H9 (cell line): ENCODE measurements around the gene ZNF483. TPM values are rescaled to one million over a fixed set of nuclear protein-coding genes. Genes with fewer than 3 reads are reported as not detected.

Experiments
- DNase-seq: peaks from one replicate; pipeline ENCODE4 v3.0.0-alpha.2; 2017
- H2AFZ ChIP-seq: one replicate; pipeline ENCODE4 v1.6.1; 2013; ENCODE audit warnings: mild to moderate bottlenecking, low read length, control low read depth, moderate library complexity
- H2AK5ac ChIP-seq: 2 replicates; pipeline ENCODE4 v1.6.1; 2013; ENCODE audit warnings: low read length, control low read depth, mixed read lengths; ENCODE audit not compliant: insufficient read length
- H2BK120ac ChIP-seq: one replicate; pipeline ENCODE4 v1.6.1; 2013; ENCODE audit warnings: low read depth, mild to moderate bottlenecking, low read length, control low read depth, inconsistent platforms; ENCODE audit not compliant: poor library complexity, severe bottlenecking
- H2BK12ac ChIP-seq: 2 replicates; pipeline ENCODE4 v1.6.1; 2013; ENCODE audit warnings: low read length, control low read depth, mixed read lengths, low read depth; ENCODE audit not compliant: insufficient read length
- H2BK15ac ChIP-seq: 2 replicates; pipeline ENCODE4 v1.6.1; 2013; ENCODE audit warnings: low read depth, low read length, control low read depth
- H2BK20ac ChIP-seq: one replicate; pipeline ENCODE4 v1.6.1; 2013; ENCODE audit warnings: low read depth, mild to moderate bottlenecking, low read length, control low read depth, inconsistent platforms; ENCODE audit not compliant: poor library complexity, severe bottlenecking
- H2BK5ac ChIP-seq: 2 replicates; pipeline ENCODE4 v1.6.1; 2013; ENCODE audit warnings: low read length, control low read depth, mixed read lengths; ENCODE audit not compliant: insufficient read length
- H3K14ac ChIP-seq: 2 replicates; pipeline ENCODE4 v1.6.1; 2013; ENCODE audit warnings: low read length, control low read depth; ENCODE audit not compliant: insufficient read depth
- H3K18ac ChIP-seq: 2 replicates; pipeline ENCODE4 v1.6.1; 2013; ENCODE audit warnings: low read depth, mild to moderate bottlenecking, mixed read lengths, low read length, control low read depth; ENCODE audit not compliant: insufficient read length
- H3K23ac ChIP-seq: 2 replicates; pipeline ENCODE4 v1.6.1; 2013; ENCODE audit warnings: low read length, control low read depth, mixed read lengths, low read depth; ENCODE audit not compliant: insufficient read length
- H3K23me2 ChIP-seq: 2 replicates; pipeline ENCODE4 v1.6.1; 2013; ENCODE audit warnings: low read depth, mild to moderate bottlenecking, mixed read lengths, low read length, control low read depth; ENCODE audit not compliant: insufficient read length, poor library complexity, severe bottlenecking
- H3K27ac ChIP-seq: 2 replicates; pipeline ENCODE4 v1.5.1; 2013; ENCODE audit warnings: low read length, control low read depth, mixed read lengths, low read depth; ENCODE audit not compliant: insufficient read length
- H3K27me3 ChIP-seq: 2 replicates; pipeline ENCODE4 v1.6.1; 2013; ENCODE audit warnings: low read length, control low read depth, inconsistent platforms; ENCODE audit not compliant: insufficient read depth
- H3K4ac ChIP-seq: 2 replicates; pipeline ENCODE4 v1.6.1; 2013; ENCODE audit warnings: low read depth, mild to moderate bottlenecking, control low read depth, inconsistent platforms, low read length, moderate library complexity
- H3K4me1 ChIP-seq: 2 replicates; pipeline ENCODE4 v1.6.1; 2013; ENCODE audit warnings: low read length, control low read depth, inconsistent platforms; ENCODE audit not compliant: insufficient read depth
- H3K4me2 ChIP-seq: 2 replicates; pipeline ENCODE4 v1.6.1; 2013; ENCODE audit warnings: low read length, control low read depth, mixed read lengths; ENCODE audit not compliant: insufficient read length, insufficient read depth
- H3K56ac ChIP-seq: 2 replicates; pipeline ENCODE4 v1.6.1; 2013; ENCODE audit warnings: low read depth, mild to moderate bottlenecking, mixed read lengths, low read length, control low read depth; ENCODE audit not compliant: insufficient read length
- H3K79me1 ChIP-seq: 2 replicates; pipeline ENCODE4 v1.6.1; 2013; ENCODE audit warnings: low read depth, mild to moderate bottlenecking, moderate library complexity, low read length, control low read depth, inconsistent platforms; ENCODE audit not compliant: insufficient read depth, poor library complexity, severe bottlenecking
- H3K79me2 ChIP-seq: 2 replicates; pipeline ENCODE4 v1.6.1; 2013; ENCODE audit warnings: low read length, control low read depth, inconsistent platforms; ENCODE audit not compliant: insufficient read depth
- H3K9ac ChIP-seq: 2 replicates; pipeline ENCODE4 v1.6.1; 2013; ENCODE audit warnings: low read length, control low read depth, mixed read lengths; ENCODE audit not compliant: insufficient read length; ENCODE audit errors: extremely low read depth
- H3K9me3 ChIP-seq: one replicate; pipeline ENCODE4 v1.6.1; 2013; ENCODE audit warnings: low read depth, low read length, inconsistent platforms; ENCODE audit not compliant: control insufficient read depth
- H3T11ph ChIP-seq: one replicate; pipeline ENCODE4 v1.6.1; 2013; ENCODE audit warnings: mild to moderate bottlenecking, low read length, control low read depth, inconsistent platforms
- H4K20me1 ChIP-seq: one replicate; pipeline ENCODE4 v1.6.1; 2013; ENCODE audit not compliant: control insufficient read depth, insufficient read length, insufficient read depth
- H4K5ac ChIP-seq: 2 replicates; pipeline ENCODE4 v1.6.1; 2013; ENCODE audit warnings: low read depth, mild to moderate bottlenecking, mixed read lengths, low read length, control low read depth; ENCODE audit not compliant: insufficient read length
- H4K8ac ChIP-seq: replicated peaks from 2 replicates; pipeline ENCODE4 v1.6.1; 2013; ENCODE audit warnings: low read length, control low read depth, mixed read lengths, low read depth; ENCODE audit not compliant: insufficient read length
- H4K91ac ChIP-seq: 2 replicates; pipeline ENCODE4 v1.6.1; 2013; ENCODE audit warnings: low read depth, mild to moderate bottlenecking, moderate library complexity, mixed read lengths, low read length, control low read depth; ENCODE audit not compliant: insufficient read length
- H3K27ac Mint-ChIP-seq, 3 experiments: 2 replicates in 2 of 3; 3 replicates in 1 of 3; pipeline ENCODE4 v1.8.0; 2020 to 2021; ENCODE audit warnings: mixed read lengths in 3 of 3, mild to moderate bottlenecking in 1 of 3, moderate library complexity in 1 of 3
- H3K27me3 Mint-ChIP-seq: 2 replicates; pipeline ENCODE4 v1.8.0; 2021; ENCODE audit warnings: low read depth, mild to moderate bottlenecking, moderate library complexity, mixed read lengths
- H3K36me3 Mint-ChIP-seq, 3 experiments: 2 replicates in 2 of 3; 3 replicates in 1 of 3; pipeline ENCODE4 v1.8.0; 2020 to 2021; ENCODE audit warnings: low read depth in 3 of 3, mixed read lengths in 3 of 3; ENCODE audit not compliant: insufficient read depth in 1 of 3
- H3K4me1 Mint-ChIP-seq, 2 experiments: 2 replicates each; pipeline ENCODE4 v1.8.0; 2020; ENCODE audit warnings: mixed read lengths in 2 of 2
- H3K4me3 Mint-ChIP-seq, 2 experiments: 2 replicates in 1 of 2; 3 replicates in 1 of 2; pipeline ENCODE4 v1.8.0; 2020 to 2021; ENCODE audit warnings: mild to moderate bottlenecking in 2 of 2, mixed read lengths in 2 of 2, moderate library complexity in 1 of 2
- H3K9me3 Mint-ChIP-seq, 2 experiments: 2 replicates in 1 of 2; 3 replicates in 1 of 2; pipeline ENCODE4 v1.8.0; 2020; ENCODE audit warnings: mild to moderate bottlenecking in 2 of 2, mixed read lengths in 2 of 2, moderate library complexity in 1 of 2
- CTCF ChIP-seq: fragments of 200-600 bp; sonication (generic); conservative IDR thresholded peaks from 3 replicates; pipeline ENCODE4 v1.8.0; 2021; ENCODE audit warnings: antibody characterized with exemption, mild to moderate bottlenecking
- WGBS: extraction: QIAGEN DNeasy Blood & Tissue Kit; methylation state at CpG from one replicate; pipeline ENCODE4 v1.1.7; 2013; ENCODE audit warnings: missing lambda C conversion rate, low lambda C conversion rate, mixed read lengths; ENCODE audit not compliant: insufficient read length; ENCODE audit errors: extremely low coverage; 5-methylcytosine and 5-hydroxymethylcytosine counted together
- total RNA-seq: library from RNA; stranded (reverse); gene quantifications from 2 replicates; pipeline ENCODE4 v1.2.1, GENCODE V29; 2021

ZNF483 gene
- total RNA-seq, 1 experiment from 2014 or later, result 48.1 TPM

- Histone ChIP-seq H2BK5ac (no peak within 1 kb of the TSS), H2BK15ac (no peak within 1 kb of the TSS), H2BK120ac (no peak within 1 kb of the TSS), H2BK20ac (no peak within 1 kb of the TSS), H3K56ac (no peak within 1 kb of the TSS), H3K27ac (no peak within 1 kb of the TSS), H4K20me1 (no peaks in the 10 kb centered on the region), H3K9me3 (no peaks in the 10 kb centered on the region), H4K91ac (no peak within 1 kb of the TSS), H3K23ac (no peak within 1 kb of the TSS), H3K4me2 (peak within 1 kb of the TSS; percentile 100), H3K4me1 (no peaks in the 10 kb centered on the region), H3K18ac (peak within 1 kb of the TSS; percentile 40), H3K4ac (no peak within 1 kb of the TSS), H2AFZ (peak within 1 kb of the TSS; percentile 49), H3K9ac (peak within 1 kb of the TSS; percentile 50), H2AK5ac (no peak within 1 kb of the TSS), H2BK12ac (no peak within 1 kb of the TSS), H4K5ac (no peak within 1 kb of the TSS), H4K8ac (no peak within 1 kb of the TSS), H3K79me2 (no peaks in the 10 kb centered on the region), H3K79me1 (no peaks in the 10 kb centered on the region), H3T11ph (no peak within 1 kb of the TSS), H3K27me3 (no peaks in the 10 kb centered on the region), H3K14ac (no peak within 1 kb of the TSS; the same call in 1 of the 2 replicates), H3K23me2 (peaks cover 18% of the 10 kb centered on the region)
- Mint-ChIP-seq H3K27me3 (peaks cover 12% of the 10 kb centered on the region), H3K4me3 (peak within 1 kb of the TSS; percentile 82 to 90), H3K36me3 (peaks cover 6 to 26% (median 22%) of the 10 kb centered on the region in 3 experiments), H3K27ac (peak within 1 kb of the TSS in 2 of 3 experiments; percentile 29 to 92; a peak in 4 of 7 replicates), H3K4me1 (peaks cover 6 to 10% of the 10 kb centered on the region in 2 experiments; a peak in 3 of 4 replicates), H3K9me3 (no peaks in the 10 kb centered on the region)
- WGBS, result no CpG with 5 or more reads among the region's 64 CpGs
- DNase-seq, result peak; percentile 84
- no peak for TF ChIP-seq CTCF
Observed at GRCh38 chr9:111599092-111599954, 74.3 kb downstream of the ZNF483 start, which contains the start of gene PTGR1. PTGR1 (minus strand) TSS chr9:111599647; CDS start chr9:111597422, 2,225 bp downstream.
